Measurements from ENCODE around the gene HAPSTR1. TPM values are rescaled to one million over a fixed set of nuclear protein-coding genes. Genes with fewer than 3 reads are reported as not detected.

HAPSTR1 gene
- polyA plus RNA-seq, 1 donor (not counting 4 experiments of a cell fraction or from before 2014, with no cell fraction given) = 46.5 TPM

- Histone ChIP-seq H4K20me1 (ENCODE audit: control insufficient read depth, extremely low read depth, insufficient read depth, low read length) (no peaks in the 10 kb centered on the region), H3K4me1 (ENCODE audit: control insufficient read depth, extremely low read depth, insufficient read depth, low read length) (no peaks in the 10 kb centered on the region), H3K27ac (ENCODE audit: control insufficient read depth, insufficient read depth, low read length) (no peak overlapping the region), H3K4me3 (ENCODE audit: control insufficient read depth in 2 of 3, extremely low read depth in 1 of 3, insufficient read depth in 2 of 3, low read depth in 1 of 3, low read length in 3 of 3) (no peak overlapping the region), H3K4me2 (ENCODE audit: control insufficient read depth, extremely low read depth, insufficient read depth, low read depth, low read length) (no peak overlapping the region), H2AFZ (ENCODE audit: control insufficient read depth, low read length) (no peak overlapping the region), H3K9ac (ENCODE audit: control insufficient read depth, extremely low read depth, insufficient read depth, low read length) (no peak overlapping the region), H3K79me2 (ENCODE audit: control insufficient read depth, insufficient read depth, low read length) (no peaks in the 10 kb centered on the region), H3K9me1 (ENCODE audit: control insufficient read depth, extremely low read depth, insufficient read depth, low read length) (no peaks in the 10 kb centered on the region), H3K27me3 (ENCODE audit: control insufficient read depth, extremely low read depth, insufficient read depth, low read length) (peaks cover 4% of the 10 kb centered on the region), H3K36me3 (ENCODE audit: control insufficient read depth in 2 of 2, extremely low read depth in 1 of 2, insufficient read depth in 2 of 2, low read length in 2 of 2) (no peaks in the 10 kb centered on the region), H3K9me3 (ENCODE audit: control insufficient read depth, low read depth, low read length) (no peaks in the 10 kb centered on the region)
- FAIRE-seq = no peak
- DNase-seq (ENCODE audit: low read depth, low spot score) = no peak
- dilution Hi-C loops (cut with MboI; ENCODE audit: extremely low pct_ligation_motif_present, low sequenced_read_pairs) = no loop called here
- no peak for TF ChIP-seq CTCF (optimal IDR thresholded peaks at IDR 0.05 in 1 of 3, IDR thresholded peaks at IDR 0.05 in 1 of 3, conservative IDR thresholded peaks at IDR 0.05 in 1 of 3; ENCODE audit: extremely low read depth in 1 of 3, insufficient read depth in 2 of 3, low read length in 3 of 3)
Observed at GRCh38 chr16:9136596-9136995, 45.2 kb downstream of the HAPSTR1 start.

- Histone ChIP-seq H3K4me1 (ENCODE audit: control insufficient read depth, extremely low read depth, insufficient read depth, low read length) (no peaks in the 10 kb centered on the region), H3K79me2 (ENCODE audit: control insufficient read depth, insufficient read depth, low read length) (no peaks in the 10 kb centered on the region), H3K27me3 (ENCODE audit: control insufficient read depth, extremely low read depth, insufficient read depth, low read length) (peaks cover 4% of the 10 kb centered on the region), H3K36me3 (ENCODE audit: control insufficient read depth in 2 of 2, extremely low read depth in 1 of 2, insufficient read depth in 2 of 2, low read length in 2 of 2) (no peaks in the 10 kb centered on the region), H3K4me2 (ENCODE audit: control insufficient read depth, extremely low read depth, insufficient read depth, low read depth, low read length) (no peak overlapping the region), H3K4me3 (ENCODE audit: control insufficient read depth in 2 of 3, extremely low read depth in 1 of 3, insufficient read depth in 2 of 3, low read depth in 1 of 3, low read length in 3 of 3) (no peak overlapping the region), H2AFZ (ENCODE audit: control insufficient read depth, low read length) (no peak overlapping the region), H3K9me1 (ENCODE audit: control insufficient read depth, extremely low read depth, insufficient read depth, low read length) (no peaks in the 10 kb centered on the region), H3K9ac (ENCODE audit: control insufficient read depth, extremely low read depth, insufficient read depth, low read length) (no peak overlapping the region), H4K20me1 (ENCODE audit: control insufficient read depth, extremely low read depth, insufficient read depth, low read length) (no peaks in the 10 kb centered on the region), H3K9me3 (ENCODE audit: control insufficient read depth, low read depth, low read length) (no peaks in the 10 kb centered on the region), H3K27ac (ENCODE audit: control insufficient read depth, insufficient read depth, low read length) (no peak overlapping the region)
- FAIRE-seq = no peak
- dilution Hi-C loops (cut with MboI; ENCODE audit: extremely low pct_ligation_motif_present, low sequenced_read_pairs) = no loop called here
- DNase-seq (ENCODE audit: low read depth, low spot score) = no peak
- TF ChIP-seq CTCF (optimal IDR thresholded peaks at IDR 0.05 in 1 of 3, IDR thresholded peaks at IDR 0.05 in 1 of 3, conservative IDR thresholded peaks at IDR 0.05 in 1 of 3; ENCODE audit: extremely low read depth in 1 of 3, insufficient read depth in 2 of 3, low read length in 3 of 3) (no peak), EZH2 (IDR thresholded peaks at IDR 0.05; ENCODE audit: low read length) (no peak)
Observed at GRCh38 chr16:9138021-9138680, 46.7 kb downstream of the HAPSTR1 start.
